ENCODE measurements around the gene WSCD1.

DNA sequence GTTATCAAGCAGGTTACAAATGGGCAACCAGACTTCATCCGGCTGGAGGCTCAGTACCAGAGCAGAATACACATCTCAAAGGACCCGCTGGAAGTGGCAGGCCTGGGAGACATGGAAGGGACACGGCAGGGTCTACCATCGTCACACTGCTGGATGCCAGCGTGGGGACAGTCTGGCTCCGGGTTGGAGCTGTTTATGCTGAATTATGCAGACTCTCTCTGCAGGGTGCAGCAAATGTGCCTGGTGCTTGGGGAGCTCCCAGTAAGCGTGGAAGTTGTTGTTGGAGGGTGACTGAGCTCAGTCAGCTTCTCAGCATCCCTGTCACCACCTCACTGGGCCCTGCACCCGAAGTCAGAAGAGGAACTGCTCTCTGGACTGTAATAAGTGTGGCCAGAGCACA lies 12.2 kb downstream of the WSCD1 start:
- TF ChIP-seq CTCF (IDR thresholded peaks at IDR 0.05) (no peak), POLR2A (IDR thresholded peaks at IDR 0.05) (no peak)
